Spleen (tissue), 11 donors: ENCODE data around the gene DMBT1. TPM values are rescaled to one million over a fixed set of nuclear protein-coding genes. Genes with fewer than 3 reads are reported as not detected.

Experiments
- DNase-seq: peaks from one replicate; pipeline ENCODE4 v3.0.0-alpha.2; 2020
- H3K27ac ChIP-seq, 8 donors: fragments of 200-600 bp; sonication (generic) in 7 of 8; 1 replicate in 4 of 8; 2 replicates in 4 of 8; pipeline versions ENCODE4 v1.5.0 to v1.8.0; 2016 to 2021; ENCODE audit warnings: inconsistent platforms in 4 of 8, mild to moderate bottlenecking in 4 of 8, moderate library complexity in 1 of 8
- H3K27me3 ChIP-seq, 7 donors: fragments of 200-600 bp; sonication (generic) in 6 of 7; replicated peaks in 1 of 7; 1 replicate in 4 of 7; 2 replicates in 3 of 7; pipeline versions ENCODE4 v1.5.0 to v1.8.0; 2016 to 2021; ENCODE audit warnings: inconsistent platforms in 3 of 7, mild to moderate bottlenecking in 1 of 7
- H3K36me3 ChIP-seq, 6 donors: fragments of 200-600 bp; sonication (generic) in 5 of 6; 1 replicate in 4 of 6; 2 replicates in 2 of 6; pipeline versions ENCODE4 v1.5.0 to v1.8.0; 2016 to 2021; ENCODE audit warnings: inconsistent platforms in 2 of 6
- H3K4me1 ChIP-seq, 6 donors: fragments of 200-600 bp; sonication (generic) in 5 of 6; 1 replicate in 3 of 6; 2 replicates in 3 of 6; pipeline versions ENCODE4 v1.5.0 to v1.8.0; 2016 to 2021; ENCODE audit warnings: inconsistent platforms in 3 of 6
- H3K4me3 ChIP-seq, 8 donors: fragments of 200-600 bp; sonication (generic) in 7 of 8; 1 replicate in 4 of 8; 2 replicates in 4 of 8; pipeline versions ENCODE4 v1.5.0 to v1.8.0; 2016 to 2021; ENCODE audit warnings: inconsistent platforms in 4 of 8, mild to moderate bottlenecking in 4 of 8, moderate library complexity in 2 of 8
- H3K9me3 ChIP-seq, 8 donors: fragments of 200-600 bp; sonication (generic) in 7 of 8; 1 replicate in 4 of 8; 2 replicates in 4 of 8; pipeline versions ENCODE4 v1.5.0 to v1.8.0; 2016 to 2021; ENCODE audit warnings: inconsistent platforms in 4 of 8
- POLR2A ChIP-seq, 3 donors: fragments of 450-650 bp; IDR thresholded peaks; one replicate each; pipeline ENCODE4 v1.5.1; 2017; ENCODE audit warnings: antibody characterized with exemption in 3 of 3, mild to moderate bottlenecking in 1 of 3
- POLR2AphosphoS5 ChIP-seq, 3 donors: sonication (generic); formaldehyde crosslinking; IDR thresholded peaks; one replicate each; pipeline ENCODE4 v1.5.1; 2017; ENCODE audit warnings: antibody characterized with exemption in 3 of 3
- WGBS, 5 donors: extraction: QIAGEN DNeasy Blood & Tissue Kit in 3 of 5; methylation state at CpG; one replicate each; pipeline versions ENCODE4 v1.1.5 to v1.1.7; 2013 to 2018; 5-methylcytosine and 5-hydroxymethylcytosine counted together
- intact Hi-C: fragments of 100-400 bp; cut with DNase I; formaldehyde crosslinking; loops from one replicate; pipeline ENCODE4 v1.15.0; 2023; ENCODE audit warnings: low total_unique reads
- polyA plus RNA-seq, 3 donors: library from polyadenylated mRNA; stranded (reverse); fragments of 200-250 nt; gene quantifications; one replicate each; pipeline ENCODE4 v1.2.1, GENCODE V29; 2013
- total RNA-seq, 7 donors: library from RNA; depleted of rRNA in 3 of 7; stranded (reverse); fragments of >200 nt in 3 of 7; fragmentation: NEBNext Ultra II Directional in 4 of 7; extraction: Animal tissue kit (Norgen Biotek cat#: 25700) in 4 of 7; gene quantifications; one replicate each; pipeline versions ENCODE4 v1.1.0 to v1.2.1, GENCODE V29; 2016 to 2021
- TF ChIP-seq, protein P1 (sequence below), 11 experiments: fragments of 200-600 bp in 7 of 11; fragments of 450-650 bp in 4 of 11; sonication (generic) in 4 of 11; IDR thresholded peaks in 8 of 11; conservative IDR thresholded peaks in 3 of 11; 1 replicate in 7 of 11; 2 replicates in 4 of 11; pipeline versions ENCODE4 v1.4.0 to v1.8.0; 2016 to 2021; ENCODE audit warnings: antibody characterized with exemption in 11 of 11, inconsistent platforms in 4 of 11, mild to moderate bottlenecking in 1 of 11
- donor health status: healthy with polysubstance abuse.
- donor health status: DM: no; HTN: no; CAD: no; lungs with moderate emphysema.
- donor health status: DM: no; HTN: no; CAD: no.
- donor health status: Bipolar disorder and iron deficiency.
- donor health status: healthy.
- donor health status: DM: no; HTN: no; CAD: no.
- donor health status: DM: yes; HTN: yes; CAD: no.

Gene DMBT1
- total and polyA plus RNA-seq, 10 donors: 0.02 to 0.29 (median 0.03) TPM; not detected in 6

DNA sequence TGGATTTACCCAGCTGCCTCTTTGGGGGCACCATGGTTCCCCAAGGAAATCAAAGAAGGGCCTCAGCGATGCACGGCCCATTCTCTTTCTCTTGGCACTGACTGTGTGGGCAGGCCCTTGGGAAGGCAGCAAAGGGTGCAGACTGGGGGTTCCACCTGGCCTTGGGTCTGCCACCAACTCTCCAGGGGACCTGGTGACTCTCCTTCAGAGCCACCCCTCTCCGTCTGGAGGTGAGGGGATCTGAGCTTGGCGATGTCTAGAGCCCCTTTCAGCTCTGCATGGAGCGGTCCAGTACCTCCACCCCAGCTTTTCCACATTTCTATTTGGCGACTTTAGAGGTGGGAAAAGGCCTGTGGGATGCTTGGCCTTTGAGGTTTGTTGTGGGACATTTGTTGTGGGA is 70.0 kb downstream of the DMBT1 start:
- Histone ChIP-seq H3K9me3 (no peaks in the 10 kb centered on the region), H3K4me3 (no peak overlapping the region), H3K4me1 (no peaks in the 10 kb centered on the region), H3K27me3 (peaks cover 0 to 3% (median 0%) of the 10 kb centered on the region in 7 donors), H3K27ac (no peak overlapping the region), H3K36me3 (no peaks in the 10 kb centered on the region)
- peak; percentile 57 for DNase-seq
- WGBS, 5 donors: 86 to 91% (median 90%) methylated on average over 4 to 6 of the region's 6 CpGs
- intact Hi-C loops: no loop called here
- TF ChIP-seq, protein P1, sequence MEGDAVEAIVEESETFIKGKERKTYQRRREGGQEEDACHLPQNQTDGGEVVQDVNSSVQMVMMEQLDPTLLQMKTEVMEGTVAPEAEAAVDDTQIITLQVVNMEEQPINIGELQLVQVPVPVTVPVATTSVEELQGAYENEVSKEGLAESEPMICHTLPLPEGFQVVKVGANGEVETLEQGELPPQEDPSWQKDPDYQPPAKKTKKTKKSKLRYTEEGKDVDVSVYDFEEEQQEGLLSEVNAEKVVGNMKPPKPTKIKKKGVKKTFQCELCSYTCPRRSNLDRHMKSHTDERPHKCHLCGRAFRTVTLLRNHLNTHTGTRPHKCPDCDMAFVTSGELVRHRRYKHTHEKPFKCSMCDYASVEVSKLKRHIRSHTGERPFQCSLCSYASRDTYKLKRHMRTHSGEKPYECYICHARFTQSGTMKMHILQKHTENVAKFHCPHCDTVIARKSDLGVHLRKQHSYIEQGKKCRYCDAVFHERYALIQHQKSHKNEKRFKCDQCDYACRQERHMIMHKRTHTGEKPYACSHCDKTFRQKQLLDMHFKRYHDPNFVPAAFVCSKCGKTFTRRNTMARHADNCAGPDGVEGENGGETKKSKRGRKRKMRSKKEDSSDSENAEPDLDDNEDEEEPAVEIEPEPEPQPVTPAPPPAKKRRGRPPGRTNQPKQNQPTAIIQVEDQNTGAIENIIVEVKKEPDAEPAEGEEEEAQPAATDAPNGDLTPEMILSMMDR (IDR thresholded peaks at IDR 0.05 in 8 of 11, conservative IDR thresholded peaks at IDR 0.05 in 3 of 11): no peak
- TF ChIP-seq POLR2A (IDR thresholded peaks at IDR 0.05) (no peak), POLR2AphosphoS5 (IDR thresholded peaks at IDR 0.05) (no peak)

DNA sequence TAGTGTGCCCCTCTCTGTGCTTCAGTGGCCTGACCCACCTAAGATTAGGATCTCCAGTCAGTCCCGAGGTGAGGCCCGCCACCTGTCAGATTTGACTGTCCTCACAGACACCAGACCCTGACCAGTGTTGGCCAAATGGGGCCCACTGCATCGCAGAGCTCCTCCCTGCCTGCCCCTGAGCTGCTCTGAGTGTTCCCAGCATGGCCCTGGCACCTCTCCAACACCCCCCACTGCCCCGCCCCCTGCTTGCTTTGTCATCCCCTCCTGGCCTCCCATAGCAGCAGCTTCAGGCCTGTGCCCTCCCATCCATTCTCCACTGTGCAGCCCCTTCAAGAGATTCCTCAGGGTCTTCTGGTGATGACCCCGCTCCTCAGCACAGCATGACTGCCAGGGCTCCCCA is 71.5 kb downstream of the DMBT1 start:
- no peaks in the 10 kb centered on the region for H3K36me3 ChIP-seq
- no peak overlapping the region for H3K27ac ChIP-seq
- H3K4me3 ChIP-seq: no peak overlapping the region
- intact Hi-C loops: no loop called here
- TF ChIP-seq POLR2AphosphoS5 (IDR thresholded peaks at IDR 0.05): no peak
- TF ChIP-seq, protein P1 (IDR thresholded peaks at IDR 0.05 in 8 of 11, conservative IDR thresholded peaks at IDR 0.05 in 3 of 11): no peak
- DNase-seq: peak; percentile 56
- H3K4me1 ChIP-seq: peaks cover 0 to 4% (median 0%) of the 10 kb centered on the region in 6 donors
- 68 to 78% (median 77%) methylated on average over 5 of the region's 5 CpGs for WGBS, 5 donors
- H3K27me3 ChIP-seq: peaks cover 0 to 3% (median 0%) of the 10 kb centered on the region in 7 donors
- no peaks in the 10 kb centered on the region for H3K9me3 ChIP-seq

DNA sequence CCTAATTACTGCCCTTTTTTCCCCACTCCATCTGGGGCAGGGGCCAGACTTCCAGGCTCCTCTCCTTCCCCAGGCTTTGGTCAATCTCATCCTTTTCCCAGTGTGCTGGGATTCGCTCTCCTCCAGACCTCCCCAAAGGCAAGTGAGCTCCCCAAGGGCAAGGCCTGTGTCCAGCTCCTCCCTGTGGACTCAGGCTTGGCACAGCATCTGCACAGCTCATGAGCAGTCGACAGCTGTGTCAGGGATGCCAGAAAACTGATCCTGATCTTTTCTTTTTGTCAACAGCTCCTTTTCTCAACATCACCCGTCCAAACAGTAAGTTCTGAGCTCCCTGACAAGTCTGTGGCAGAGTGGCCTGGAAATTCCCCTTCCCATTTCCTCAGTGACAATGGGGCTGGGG is 72.0 kb downstream of the DMBT1 start:
- no peak overlapping the region for H3K27ac ChIP-seq
- H3K4me3 ChIP-seq: no peak overlapping the region
- no peak for TF ChIP-seq POLR2AphosphoS5 (IDR thresholded peaks at IDR 0.05)
- no peak for TF ChIP-seq POLR2A (IDR thresholded peaks at IDR 0.05)
- TF ChIP-seq, protein P1 (IDR thresholded peaks at IDR 0.05 in 8 of 11, conservative IDR thresholded peaks at IDR 0.05 in 3 of 11): no peak
- no peaks in the 10 kb centered on the region for H3K9me3 ChIP-seq
- no peaks in the 10 kb centered on the region for H3K36me3 ChIP-seq
- peaks cover 0 to 3% (median 0%) of the 10 kb centered on the region in 7 donors for H3K27me3 ChIP-seq
- 44 to 67% (median 54%) methylated on average over 3 of the region's 3 CpGs for WGBS, 5 donors
- DNase-seq: peak; percentile 41
- peaks cover 0 to 7% (median 0%) of the 10 kb centered on the region in 6 donors for H3K4me1 ChIP-seq
- intact Hi-C loops: no loop called here

DNA sequence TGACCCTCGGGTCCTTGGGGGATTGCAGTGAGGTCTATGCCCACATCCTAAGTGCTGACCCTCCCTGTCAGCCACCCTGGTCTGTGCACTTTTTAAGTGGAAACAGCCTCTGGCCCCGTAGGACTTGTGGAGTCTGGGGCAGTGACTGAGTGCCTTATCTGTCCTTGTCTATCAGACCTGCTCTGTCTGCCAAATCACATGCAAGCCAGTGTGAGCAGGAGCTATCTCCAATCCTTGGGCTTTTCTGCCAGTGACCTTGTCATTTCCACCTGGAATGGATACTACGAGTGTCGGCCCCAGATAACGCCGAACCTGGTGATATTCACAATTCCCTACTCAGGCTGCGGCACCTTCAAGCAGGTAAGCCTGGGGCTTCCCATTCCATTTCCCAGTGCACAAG is 76.4 kb downstream of the DMBT1 start:
- Histone ChIP-seq H3K4me3 (no peak overlapping the region), H3K4me1 (peaks cover 0 to 7% (median 0%) of the 10 kb centered on the region in 6 donors), H3K9me3 (no peaks in the 10 kb centered on the region), H3K36me3 (no peaks in the 10 kb centered on the region), H3K27me3 (peaks cover 0 to 3% (median 0%) of the 10 kb centered on the region in 7 donors), H3K27ac (no peak overlapping the region)
- WGBS, 5 donors: 72 to 84% (median 77%) methylated on average over 7 of the region's 7 CpGs
- intact Hi-C loops: no loop called here
- no peak for TF ChIP-seq POLR2A (IDR thresholded peaks at IDR 0.05)
- no peak for TF ChIP-seq POLR2AphosphoS5 (IDR thresholded peaks at IDR 0.05)
- TF ChIP-seq, protein P1 (IDR thresholded peaks at IDR 0.05 in 8 of 11, conservative IDR thresholded peaks at IDR 0.05 in 3 of 11): no peak
- DNase-seq: peak; percentile 25
